Astrocyte (in vitro differentiated cells and primary cell): Measurements from ENCODE around the gene WDR59. TPM values are rescaled to one million over a fixed set of nuclear protein-coding genes. Genes with fewer than 3 reads are reported as not detected.

Experiments used
- DNase-seq: peaks from one replicate; pipeline ENCODE4 v3.0.0-alpha.2; 2010; ENCODE audit warnings: low read depth
- FAIRE-seq: peaks from 2 replicates; lab custom pipeline; 2011; peaks lifted over from hg19 to GRCh38; lab: Jason Lieb, UNC
- H2AFZ ChIP-seq: 2 replicates; pipeline ENCODE4 v1.6.0; 2012; ENCODE audit warnings: low read depth, low read length, inconsistent platforms
- H3K27ac ChIP-seq: 2 replicates; pipeline ENCODE4 v1.5.1; 2011; ENCODE audit warnings: low read depth, low read length, inconsistent platforms
- H3K27me3 ChIP-seq: 2 replicates; pipeline ENCODE4 v1.6.0; 2011; ENCODE audit warnings: low read length, inconsistent platforms; ENCODE audit not compliant: insufficient read depth
- H3K36me3 ChIP-seq: 2 replicates; pipeline ENCODE4 v1.5.1; 2011; ENCODE audit warnings: low read length, inconsistent platforms; ENCODE audit not compliant: insufficient read depth
- H3K4me1 ChIP-seq: 2 replicates; pipeline ENCODE4 v1.5.1; 2011; ENCODE audit warnings: low read length, inconsistent platforms; ENCODE audit not compliant: insufficient read depth
- H3K4me2 ChIP-seq: 2 replicates; pipeline ENCODE4 v1.6.0; 2012; ENCODE audit warnings: low read length, inconsistent platforms
- H3K4me3 ChIP-seq: 2 replicates; pipeline ENCODE4 v1.5.1; 2011; ENCODE audit warnings: low read depth, mild to moderate bottlenecking, low read length, inconsistent platforms; ENCODE audit not compliant: insufficient read depth
- H3K79me2 ChIP-seq: 2 replicates; pipeline ENCODE4 v1.6.0; 2012; ENCODE audit warnings: mild to moderate bottlenecking, low read length, inconsistent platforms; ENCODE audit not compliant: insufficient read depth
- H3K9ac ChIP-seq: 2 replicates; pipeline ENCODE4 v1.6.0; 2012; ENCODE audit warnings: mild to moderate bottlenecking, low read length, inconsistent platforms
- H3K9me3 ChIP-seq: 2 replicates; pipeline ENCODE4 v1.5.1; 2012; ENCODE audit warnings: low read depth, mild to moderate bottlenecking, low read length, inconsistent platforms; ENCODE audit not compliant: insufficient read depth
- H4K20me1 ChIP-seq: 2 replicates; pipeline ENCODE4 v1.6.0; 2012; ENCODE audit warnings: low read length, inconsistent platforms; ENCODE audit not compliant: insufficient read depth
- H3K27ac Mint-ChIP-seq: one replicate; pipeline ENCODE4 v1.8.0; 2021; ENCODE audit warnings: mild to moderate bottlenecking, mixed read lengths; ENCODE audit not compliant: unreplicated experiment
- H3K27me3 Mint-ChIP-seq: one replicate; pipeline ENCODE4 v1.8.0; 2021; ENCODE audit warnings: low read depth, mixed read lengths; ENCODE audit not compliant: unreplicated experiment
- H3K36me3 Mint-ChIP-seq: one replicate; pipeline ENCODE4 v1.8.0; 2021; ENCODE audit warnings: low read depth, mixed read lengths; ENCODE audit not compliant: unreplicated experiment
- H3K4me1 Mint-ChIP-seq: one replicate; pipeline ENCODE4 v1.8.0; 2021; ENCODE audit warnings: low read depth, mixed read lengths; ENCODE audit not compliant: unreplicated experiment
- H3K4me3 Mint-ChIP-seq: one replicate; pipeline ENCODE4 v1.8.0; 2021; ENCODE audit warnings: mild to moderate bottlenecking, moderate library complexity, mixed read lengths; ENCODE audit not compliant: unreplicated experiment
- H3K9me3 Mint-ChIP-seq: one replicate; pipeline ENCODE4 v1.8.0; 2021; ENCODE audit warnings: mild to moderate bottlenecking, mixed read lengths; ENCODE audit not compliant: unreplicated experiment
- EZH2 ChIP-seq: IDR thresholded peaks from 2 replicates; pipeline ENCODE4 v1.6.1; 2012; ENCODE audit warnings: mild to moderate bottlenecking, low read length, inconsistent platforms; ENCODE audit not compliant: insufficient read depth
- total RNA-seq: library from RNA; stranded (reverse); gene quantifications from 2 replicates; pipeline ENCODE4 v1.2.1, GENCODE V29; 2021
- TF ChIP-seq, protein P1 (sequence below): IDR thresholded peaks from 2 replicates; pipeline ENCODE4 v1.5.1; 2011; ENCODE audit warnings: low read depth, mild to moderate bottlenecking, inconsistent platforms, low read length, moderate library complexity; ENCODE audit not compliant: insufficient read depth

The WDR59 gene
- total RNA-seq, 1 donor from 2014 or later, result 63.8 TPM

DNA sequence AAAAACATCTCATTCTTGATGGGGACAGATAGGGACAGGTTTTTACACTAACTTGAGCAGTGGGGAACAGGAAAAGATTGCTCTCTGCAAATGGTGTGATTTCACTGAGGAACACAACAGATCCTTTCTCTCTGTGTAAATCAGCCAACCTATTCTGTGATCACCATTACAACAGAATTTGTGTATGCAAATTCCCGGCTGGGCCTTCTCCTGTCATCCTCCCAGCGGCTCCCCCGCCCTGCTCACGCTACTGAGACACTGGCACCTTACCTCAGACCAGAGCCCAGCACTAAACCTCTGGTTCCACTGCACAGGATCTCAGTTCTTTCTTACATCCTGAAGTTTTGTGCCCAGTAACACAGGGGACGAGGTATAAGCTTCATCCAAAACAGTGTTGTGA is 113.3 kb downstream of the WDR59 start:
- H3K9me3 ChIP-seq, result no peaks in the 10 kb centered on the region
- Mint-ChIP-seq H3K36me3 (peaks cover 11% of the 10 kb centered on the region), H3K9me3 (no peaks in the 10 kb centered on the region), H3K4me1 (peaks cover 6% of the 10 kb centered on the region), H3K27ac (no peak overlapping the region), H3K27me3 (no peaks in the 10 kb centered on the region), H3K4me3 (no peak overlapping the region)
- DNase-seq (no peak), FAIRE-seq (no peak)
- H4K20me1 ChIP-seq, result no peaks in the 10 kb centered on the region
- no peak overlapping the region for H3K4me3 ChIP-seq
- H3K9ac ChIP-seq, result no peak overlapping the region
- peaks cover 6% of the 10 kb centered on the region for H3K4me1 ChIP-seq
- no peaks in the 10 kb centered on the region for H3K36me3 ChIP-seq
- no peak overlapping the region for H2AFZ ChIP-seq
- no peak overlapping the region for H3K4me2 ChIP-seq
- TF ChIP-seq EZH2, result no peak
- TF ChIP-seq, protein P1, sequence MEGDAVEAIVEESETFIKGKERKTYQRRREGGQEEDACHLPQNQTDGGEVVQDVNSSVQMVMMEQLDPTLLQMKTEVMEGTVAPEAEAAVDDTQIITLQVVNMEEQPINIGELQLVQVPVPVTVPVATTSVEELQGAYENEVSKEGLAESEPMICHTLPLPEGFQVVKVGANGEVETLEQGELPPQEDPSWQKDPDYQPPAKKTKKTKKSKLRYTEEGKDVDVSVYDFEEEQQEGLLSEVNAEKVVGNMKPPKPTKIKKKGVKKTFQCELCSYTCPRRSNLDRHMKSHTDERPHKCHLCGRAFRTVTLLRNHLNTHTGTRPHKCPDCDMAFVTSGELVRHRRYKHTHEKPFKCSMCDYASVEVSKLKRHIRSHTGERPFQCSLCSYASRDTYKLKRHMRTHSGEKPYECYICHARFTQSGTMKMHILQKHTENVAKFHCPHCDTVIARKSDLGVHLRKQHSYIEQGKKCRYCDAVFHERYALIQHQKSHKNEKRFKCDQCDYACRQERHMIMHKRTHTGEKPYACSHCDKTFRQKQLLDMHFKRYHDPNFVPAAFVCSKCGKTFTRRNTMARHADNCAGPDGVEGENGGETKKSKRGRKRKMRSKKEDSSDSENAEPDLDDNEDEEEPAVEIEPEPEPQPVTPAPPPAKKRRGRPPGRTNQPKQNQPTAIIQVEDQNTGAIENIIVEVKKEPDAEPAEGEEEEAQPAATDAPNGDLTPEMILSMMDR, result no peak
- no peaks in the 10 kb centered on the region for H3K27me3 ChIP-seq
- no peaks in the 10 kb centered on the region for H3K79me2 ChIP-seq
- no peak overlapping the region for H3K27ac ChIP-seq

DNA sequence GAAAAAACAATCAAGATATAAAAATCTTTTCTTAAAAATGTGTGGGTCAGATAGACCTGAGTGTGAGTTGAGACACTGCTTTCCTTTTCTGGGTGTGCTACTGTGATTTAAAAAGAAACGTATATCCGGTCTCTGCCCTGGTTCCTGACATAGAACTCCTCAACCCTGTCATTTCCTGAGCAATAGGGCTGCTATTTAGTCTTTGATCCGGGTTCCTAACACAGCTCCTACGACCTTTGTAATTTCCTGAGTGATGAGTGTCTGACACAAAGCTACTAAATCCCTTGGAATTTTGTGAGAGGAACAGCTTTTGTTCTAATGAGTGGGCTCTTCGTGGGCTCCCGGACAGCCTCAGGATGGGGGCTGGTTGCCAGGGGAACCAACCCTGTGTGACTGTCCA is 116.4 kb downstream of the WDR59 start:
- H3K4me2 ChIP-seq, result peak overlapping the region; percentile 25
- Mint-ChIP-seq H3K27ac (peak overlapping the region; percentile 58), H3K27me3 (no peaks in the 10 kb centered on the region), H3K9me3 (no peaks in the 10 kb centered on the region), H3K36me3 (peaks cover 3% of the 10 kb centered on the region), H3K4me1 (peaks cover 6% of the 10 kb centered on the region), H3K4me3 (peak overlapping the region; percentile 20)
- no peak overlapping the region for H2AFZ ChIP-seq
- H3K9ac ChIP-seq, result no peak overlapping the region
- peak; percentile 24 for DNase-seq
- FAIRE-seq, result no peak
- peaks cover 11% of the 10 kb centered on the region for H3K4me1 ChIP-seq
- no peaks in the 10 kb centered on the region for H4K20me1 ChIP-seq
- TF ChIP-seq, protein P1, result no peak
- TF ChIP-seq EZH2, result no peak
- no peak overlapping the region for H3K27ac ChIP-seq
- H3K36me3 ChIP-seq, result no peaks in the 10 kb centered on the region
- H3K9me3 ChIP-seq, result no peaks in the 10 kb centered on the region
- H3K27me3 ChIP-seq, result no peaks in the 10 kb centered on the region
- H3K79me2 ChIP-seq, result no peaks in the 10 kb centered on the region
- no peak overlapping the region for H3K4me3 ChIP-seq

DNA sequence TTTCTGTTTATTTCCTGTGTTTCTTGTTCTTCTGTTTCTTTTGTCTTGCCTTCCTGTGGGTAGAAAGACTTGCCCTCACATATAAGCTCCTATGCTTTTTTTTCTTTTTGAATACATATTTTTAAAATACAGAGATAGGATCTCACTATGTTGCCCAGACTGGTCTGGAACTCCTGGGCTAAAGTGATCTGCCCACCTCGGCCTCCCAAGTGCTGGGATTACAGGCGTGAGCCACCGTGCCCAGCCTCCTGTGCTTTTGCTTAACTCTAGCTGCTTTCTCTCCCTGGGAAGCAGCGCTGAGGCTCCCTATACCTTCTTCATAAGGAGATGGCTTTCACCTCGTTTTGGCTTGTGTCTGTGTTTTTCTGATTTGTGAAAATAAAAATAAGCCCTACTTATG is 116.9 kb downstream of the WDR59 start:
- DNase-seq (no peak), FAIRE-seq (no peak)
- Histone ChIP-seq H2AFZ (no peak overlapping the region), H3K4me2 (no peak overlapping the region), H4K20me1 (no peaks in the 10 kb centered on the region), H3K79me2 (no peaks in the 10 kb centered on the region), H3K9ac (no peak overlapping the region), H3K36me3 (no peaks in the 10 kb centered on the region), H3K4me3 (no peak overlapping the region), H3K4me1 (peaks cover 11% of the 10 kb centered on the region), H3K27me3 (no peaks in the 10 kb centered on the region), H3K9me3 (no peaks in the 10 kb centered on the region), H3K27ac (no peak overlapping the region)
- H3K36me3 Mint-ChIP-seq, result peaks cover 3% of the 10 kb centered on the region
- H3K4me1 Mint-ChIP-seq, result peaks cover 6% of the 10 kb centered on the region
- no peak overlapping the region for H3K27ac Mint-ChIP-seq
- peak overlapping the region; percentile 27 for H3K4me3 Mint-ChIP-seq
- no peaks in the 10 kb centered on the region for H3K27me3 Mint-ChIP-seq
- TF ChIP-seq, protein P1, result no peak
- no peak for TF ChIP-seq EZH2
- no peaks in the 10 kb centered on the region for H3K9me3 Mint-ChIP-seq
